ENCODE measurements around the gene GPHN. TPM values are rescaled to one million over a fixed set of nuclear protein-coding genes. Genes with fewer than 3 reads are reported as not detected.

GPHN gene
- total and polyA plus RNA-seq, 10 of the 15 experiments (the other 5 are each of a cell fraction or from before 2014, with no cell fraction given) = 22.3 to 48.8 (median 33.1) TPM

DNA sequence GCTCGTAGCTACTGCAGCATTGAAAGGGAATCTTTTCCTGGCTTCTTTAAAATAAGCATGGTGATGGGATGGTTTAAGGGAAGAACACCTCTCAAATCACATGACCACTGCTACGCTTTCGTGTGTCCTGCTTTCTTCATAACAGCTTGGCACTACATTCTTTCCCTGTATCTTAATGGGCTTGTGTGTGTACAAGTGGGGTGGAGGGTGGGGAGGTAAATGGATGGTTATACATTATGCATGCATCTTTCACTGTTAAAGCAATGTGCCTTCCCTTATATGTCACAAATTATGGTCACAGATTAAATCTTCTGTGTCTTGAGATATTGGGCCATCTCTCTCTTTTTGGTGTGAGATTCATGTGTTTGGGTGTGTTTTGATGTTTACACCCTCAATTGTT lies 511.8 kb downstream of the GPHN start (continued):
- no peak for TF ChIP-seq RBBP5 (conservative IDR thresholded peaks at IDR 0.05)
- TF ChIP-seq, protein P1, sequence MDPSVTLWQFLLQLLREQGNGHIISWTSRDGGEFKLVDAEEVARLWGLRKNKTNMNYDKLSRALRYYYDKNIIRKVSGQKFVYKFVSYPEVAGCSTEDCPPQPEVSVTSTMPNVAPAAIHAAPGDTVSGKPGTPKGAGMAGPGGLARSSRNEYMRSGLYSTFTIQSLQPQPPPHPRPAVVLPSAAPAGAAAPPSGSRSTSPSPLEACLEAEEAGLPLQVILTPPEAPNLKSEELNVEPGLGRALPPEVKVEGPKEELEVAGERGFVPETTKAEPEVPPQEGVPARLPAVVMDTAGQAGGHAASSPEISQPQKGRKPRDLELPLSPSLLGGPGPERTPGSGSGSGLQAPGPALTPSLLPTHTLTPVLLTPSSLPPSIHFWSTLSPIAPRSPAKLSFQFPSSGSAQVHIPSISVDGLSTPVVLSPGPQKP (IDR thresholded peaks at IDR 0.05; ENCODE audit: low read depth, low read length) = no peak
- TF ChIP-seq MTA2 (IDR thresholded peaks at IDR 0.05; ENCODE audit: low read depth) = no peak
- TF ChIP-seq STAT3 (IDR thresholded peaks at IDR 0.05; ENCODE audit: low read depth, low read length) = no peak
- TF ChIP-seq, protein P2, sequence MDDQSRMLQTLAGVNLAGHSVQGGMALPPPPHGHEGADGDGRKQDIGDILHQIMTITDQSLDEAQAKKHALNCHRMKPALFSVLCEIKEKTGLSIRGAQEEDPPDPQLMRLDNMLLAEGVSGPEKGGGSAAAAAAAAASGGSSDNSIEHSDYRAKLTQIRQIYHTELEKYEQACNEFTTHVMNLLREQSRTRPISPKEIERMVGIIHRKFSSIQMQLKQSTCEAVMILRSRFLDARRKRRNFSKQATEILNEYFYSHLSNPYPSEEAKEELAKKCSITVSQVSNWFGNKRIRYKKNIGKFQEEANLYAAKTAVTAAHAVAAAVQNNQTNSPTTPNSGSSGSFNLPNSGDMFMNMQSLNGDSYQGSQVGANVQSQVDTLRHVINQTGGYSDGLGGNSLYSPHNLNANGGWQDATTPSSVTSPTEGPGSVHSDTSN (IDR thresholded peaks at IDR 0.05; ENCODE audit: insufficient replicate concordance, low read depth, low read length) = no peak
- TF ChIP-seq RFX5 (IDR thresholded peaks at IDR 0.05; ENCODE audit: low read depth, low read length) = no peak
- no peak for TF ChIP-seq JUND (IDR thresholded peaks at IDR 0.05; ENCODE audit: low read depth, low read length)
- no peak for TF ChIP-seq NR2F1 (conservative IDR thresholded peaks at IDR 0.05)
- TF ChIP-seq MEF2B (IDR thresholded peaks at IDR 0.05; ENCODE audit: partially characterized antibody, poor library complexity, severe bottlenecking) = no peak

DNA sequence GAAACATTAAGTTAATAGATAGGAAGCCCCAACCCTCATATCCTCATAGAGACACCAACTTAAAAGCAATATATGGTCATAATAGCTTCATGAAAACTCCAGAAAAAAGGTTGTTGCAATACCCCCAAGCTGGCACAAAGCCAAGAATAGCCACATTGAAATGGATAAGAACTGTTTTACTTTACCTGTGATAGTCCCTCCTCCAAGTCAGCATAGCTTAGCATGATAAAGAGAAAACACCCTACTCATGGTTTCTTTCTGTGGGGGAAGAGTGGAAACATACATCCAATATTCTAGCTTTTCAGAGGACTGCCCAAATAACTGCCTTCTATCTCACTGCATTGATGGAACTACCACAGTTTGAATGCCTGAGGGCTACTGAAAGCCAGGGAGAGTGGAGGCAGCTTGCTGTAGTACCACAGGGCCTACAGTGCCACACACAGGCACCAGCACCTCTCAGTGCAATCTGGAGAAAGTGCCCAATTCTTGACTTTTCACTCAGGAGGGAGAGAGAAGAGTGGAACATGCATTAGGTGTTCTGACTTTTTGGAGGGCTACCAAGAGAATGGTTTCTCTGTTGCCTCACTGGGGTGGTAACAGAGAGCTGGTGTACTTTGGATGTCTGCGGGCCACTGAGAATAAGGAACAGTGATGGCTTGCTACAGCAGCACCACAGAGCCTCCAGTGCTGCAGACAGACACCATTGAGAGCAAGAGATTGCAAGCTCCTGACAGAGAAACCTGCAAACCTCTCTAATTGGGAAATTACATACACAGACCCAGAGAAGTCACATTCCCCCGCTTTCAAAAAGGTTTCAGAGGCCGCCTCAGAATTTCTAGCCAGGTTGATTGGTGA lies 524.2 kb downstream of the GPHN start:
- ChIA-PET POLR2A (no interaction called here), CTCF (interaction anchor here (1.1 kb wide), 1 partner anchor 15 kb away, joined by 3 read pairs; no protein-coding TSS in a partner anchor), SMC1A (ENCODE audit: uncharacterized antibody, unreplicated experiment) (no interaction called here), RAD21 (ENCODE audit: unreplicated experiment) (no interaction called here)
- H3K27ac ChIP-seq (ENCODE audit: control insufficient read depth, insufficient read depth) = no peak overlapping the region
- intact Hi-C loops (cut with micrococcal nuclease; ENCODE audit: unreplicated experiment) (no loop called here), in situ Hi-C loops (cut with MboI) (no loop called here)
- BruUV-seq (replicated peaks) = no TSS peak
- no peaks in the 10 kb centered on the region for H3K4me1 ChIP-seq (ENCODE audit: control insufficient read depth, insufficient read depth, low read length)
- ATAC-seq = no peak
- 100% methylated on average over 3 of the region's 3 CpGs for WGBS (ENCODE audit: insufficient coverage, insufficient replicate concordance, low lambda C conversion rate, missing lambda C conversion rate)
- DNase-seq (ENCODE audit: low read depth, low spot score) = no peak
- FAIRE-seq = no peak
- H2AFZ ChIP-seq (ENCODE audit: control insufficient read depth, low read depth, low read length) = no peak overlapping the region
- H3K4me3 ChIP-seq = no peak overlapping the region
- H4K20me1 ChIP-seq (ENCODE audit: control insufficient read depth, insufficient read depth) = no peaks in the 10 kb centered on the region
- no peaks in the 10 kb centered on the region for H3K27me3 ChIP-seq (replicated peaks in 1 of 2; ENCODE audit: control insufficient read depth in 2 of 2, insufficient read depth in 2 of 2, low read length in 1 of 2)
- H3K79me2 ChIP-seq (ENCODE audit: control insufficient read depth, insufficient read depth, low read length) = no peaks in the 10 kb centered on the region
- no peak overlapping the region for H3K9ac ChIP-seq (ENCODE audit: control insufficient read depth, insufficient read depth, low read length)
- H3K9me3 ChIP-seq (replicated peaks; ENCODE audit: control insufficient read depth, insufficient read depth, low read length) = peaks cover 6% of the 10 kb centered on the region; the same call in 2 of the 3 replicates
- H3K36me3 ChIP-seq (ENCODE audit: control insufficient read depth in 2 of 2, insufficient read depth in 2 of 2, low read length in 1 of 2) = peaks cover 0 to 3% of the 10 kb centered on the region in 2 experiments; a peak in 1 of 4 replicates
- no peak overlapping the region for H3K4me2 ChIP-seq (ENCODE audit: control insufficient read depth, insufficient read depth)
- TF ChIP-seq NBN (IDR thresholded peaks at IDR 0.05) (no peak), HDAC2 (IDR thresholded peaks at IDR 0.05) (no peak)
- TF ChIP-seq, protein P3, sequence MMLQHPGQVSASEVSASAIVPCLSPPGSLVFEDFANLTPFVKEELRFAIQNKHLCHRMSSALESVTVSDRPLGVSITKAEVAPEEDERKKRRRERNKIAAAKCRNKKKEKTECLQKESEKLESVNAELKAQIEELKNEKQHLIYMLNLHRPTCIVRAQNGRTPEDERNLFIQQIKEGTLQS (IDR thresholded peaks at IDR 0.05; ENCODE audit: borderline replicate concordance, extremely low read depth, low read depth, low read length) = no peak
